DMS114 treated with DMSO at 0.1 percent for 48 hours (cell line): ENCODE data around the gene GPC5.

Source experiments
- DNase-seq: peaks from one replicate; lab custom pipeline; 2025; ENCODE audit not compliant: unreplicated experiment; lab: John Stamatoyannopoulos, UW

Gene GPC5

DNA sequence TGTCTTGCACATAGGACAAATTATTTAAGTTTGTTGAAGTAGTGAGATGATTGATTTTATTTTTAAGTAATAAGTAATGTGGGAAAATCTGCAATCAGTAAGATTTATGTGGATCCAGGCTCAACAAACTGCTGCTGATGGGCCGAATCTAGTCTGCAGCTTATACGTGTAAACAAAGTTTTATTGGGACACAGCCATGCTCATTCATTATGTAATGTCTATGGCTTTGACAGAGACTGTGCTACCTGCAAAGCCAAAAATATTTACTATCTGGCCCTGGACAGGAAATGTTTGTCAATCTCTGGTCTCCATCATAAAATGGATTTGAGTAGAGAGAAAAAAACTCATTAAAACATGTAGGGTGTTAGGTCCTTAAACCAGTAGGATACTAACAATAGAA is 728.0 kb downstream of the GPC5 start:
- DNase-seq: no peak

DNA sequence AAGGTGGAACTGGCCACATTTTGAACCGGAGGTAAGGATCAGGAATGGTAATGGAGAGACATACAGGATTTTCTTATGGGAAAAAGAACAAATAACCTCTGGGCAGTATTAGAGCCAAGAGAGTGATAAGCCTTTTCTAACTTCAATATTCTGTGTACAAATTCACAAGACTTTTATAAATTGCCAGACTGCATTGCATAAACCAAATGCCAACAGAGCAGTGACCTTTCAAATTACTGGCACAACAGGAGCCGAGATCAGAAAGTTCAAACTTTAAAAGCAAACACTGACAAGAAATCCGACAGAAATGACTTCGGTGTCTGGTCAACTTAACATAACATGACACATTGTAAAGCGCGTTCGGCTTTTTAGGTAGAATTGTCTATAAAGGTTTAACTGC is 737.1 kb downstream of the GPC5 start:
- DNase-seq: peak; percentile 72

DNA sequence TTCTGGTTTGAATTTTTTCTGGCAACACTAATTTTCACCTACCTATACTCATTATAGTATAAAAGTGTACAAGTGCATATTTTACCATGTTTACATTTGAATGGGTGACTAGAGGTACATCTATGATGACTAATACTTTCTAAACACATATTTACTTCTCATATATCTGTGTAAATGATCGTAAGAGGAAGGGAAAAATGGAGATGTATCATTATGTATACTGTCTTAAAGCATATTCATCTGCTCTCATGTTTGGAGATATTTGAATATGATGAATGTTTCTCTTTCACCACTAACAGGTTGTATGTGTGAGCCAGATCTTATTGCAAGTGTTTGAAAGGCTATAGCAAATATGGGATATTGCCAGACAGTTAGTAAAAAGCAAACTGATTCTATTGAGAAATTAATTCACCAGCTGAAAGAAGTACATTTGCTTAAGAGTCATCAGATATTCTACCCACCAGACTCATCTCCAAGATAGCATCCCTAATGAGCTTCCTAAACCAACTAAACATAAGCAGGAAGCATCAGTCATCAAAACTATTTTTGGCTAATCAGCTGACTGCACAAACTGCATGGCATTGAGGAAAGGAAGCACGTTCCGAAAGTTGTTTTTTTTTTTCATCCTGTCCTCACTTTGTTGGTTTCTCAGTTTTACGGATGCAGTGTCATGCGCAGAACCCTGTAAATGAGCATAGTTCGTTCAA is 738.2 kb downstream of the GPC5 start:
- DNase-seq: peak; percentile 53

DNA sequence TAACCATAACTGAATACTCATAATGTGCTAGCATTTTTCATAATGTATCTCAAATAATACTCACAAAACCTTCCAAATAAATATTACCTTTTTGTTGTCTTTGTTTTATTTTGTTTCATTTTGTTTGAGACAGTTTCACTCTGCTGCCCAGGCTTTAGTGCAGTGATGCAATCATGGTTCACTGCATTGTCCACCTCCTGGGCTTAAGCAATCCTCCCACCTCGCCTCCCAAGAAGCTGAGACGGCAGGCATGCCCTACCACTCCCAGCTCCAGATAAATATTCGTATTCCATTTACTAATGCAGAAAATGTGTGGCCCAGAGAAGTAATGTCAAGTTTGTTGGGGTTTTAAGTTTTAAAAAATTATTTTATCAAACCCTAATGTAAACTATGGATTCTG is 739.1 kb downstream of the GPC5 start:
- DNase-seq: no peak

DNA sequence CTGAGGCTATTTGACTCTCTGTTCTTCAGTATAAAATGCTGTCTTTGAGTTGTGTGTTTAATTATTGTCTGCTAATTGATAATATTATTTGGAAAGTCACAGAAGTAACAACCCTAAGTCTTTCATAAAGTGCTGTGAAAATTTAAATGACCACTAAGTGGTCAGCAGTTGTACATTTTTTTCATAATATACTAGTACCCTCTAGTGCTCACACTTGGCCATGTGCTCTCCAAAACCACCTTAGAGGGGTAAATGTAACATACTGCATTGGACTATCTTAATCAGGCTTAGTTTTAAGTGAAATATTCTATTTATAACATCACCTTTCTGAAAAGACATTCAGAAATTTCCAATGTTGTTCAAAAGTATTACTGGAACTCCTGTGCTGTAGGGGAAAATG is 745.3 kb downstream of the GPC5 start:
- DNase-seq: no peak

DNA sequence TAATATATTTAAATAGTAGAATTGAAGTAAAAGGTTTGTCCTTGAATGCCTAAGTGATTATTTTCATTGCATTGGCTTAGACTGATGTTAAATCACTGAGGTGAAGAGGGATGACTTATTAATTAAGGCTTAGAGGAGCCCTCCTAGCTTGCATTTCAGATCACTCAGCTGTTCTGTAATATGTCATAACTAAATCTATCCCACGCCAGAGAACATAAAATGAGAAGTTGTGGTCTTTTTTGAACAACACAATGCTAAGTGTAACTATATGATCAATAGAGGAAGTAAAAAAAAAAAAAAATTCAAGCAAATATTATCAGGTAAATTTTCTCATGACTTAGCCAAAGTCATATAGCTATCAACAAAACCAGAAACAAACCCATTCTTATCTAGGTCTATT is 752.2 kb downstream of the GPC5 start:
- no peak for DNase-seq

DNA sequence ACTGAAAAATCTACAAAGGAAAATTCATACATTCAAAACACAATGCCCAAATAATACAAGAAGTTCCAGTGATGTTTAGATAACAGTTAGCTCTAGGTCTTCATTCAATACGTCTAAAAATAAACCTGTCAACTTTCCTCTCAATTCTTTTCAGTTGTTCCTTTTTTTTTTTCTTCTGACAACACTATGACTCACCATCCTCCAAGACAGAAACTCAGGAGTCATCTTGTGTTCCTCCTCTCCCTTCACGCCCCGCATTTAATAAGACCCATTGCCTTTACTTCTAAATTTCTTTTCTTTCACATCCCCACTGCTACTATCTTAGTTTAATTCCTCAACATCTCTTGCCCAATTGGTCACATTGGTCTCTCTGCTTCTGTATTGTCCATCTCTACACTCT is 759.9 kb downstream of the GPC5 start:
- no peak for DNase-seq

DNA sequence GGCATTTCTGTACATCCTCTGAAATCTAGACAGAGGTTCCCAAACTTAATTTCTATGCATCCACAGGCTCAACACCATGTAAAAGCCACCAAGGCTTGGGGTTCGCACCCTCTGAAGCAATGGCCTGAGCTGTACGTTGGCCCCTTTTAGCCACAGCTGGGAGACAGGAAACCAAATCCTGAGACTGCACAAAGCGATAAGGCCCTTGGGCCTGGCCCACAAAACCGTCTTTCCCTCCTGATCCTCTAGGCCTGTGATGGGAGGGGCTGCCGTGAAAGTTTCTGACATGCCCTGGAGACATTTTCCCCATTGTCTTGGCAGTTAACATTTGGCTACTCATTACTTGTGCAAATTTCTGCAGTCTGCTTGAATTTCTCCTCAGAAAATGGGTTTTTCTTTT is 766.4 kb downstream of the GPC5 start:
- DNase-seq: no peak

DNA sequence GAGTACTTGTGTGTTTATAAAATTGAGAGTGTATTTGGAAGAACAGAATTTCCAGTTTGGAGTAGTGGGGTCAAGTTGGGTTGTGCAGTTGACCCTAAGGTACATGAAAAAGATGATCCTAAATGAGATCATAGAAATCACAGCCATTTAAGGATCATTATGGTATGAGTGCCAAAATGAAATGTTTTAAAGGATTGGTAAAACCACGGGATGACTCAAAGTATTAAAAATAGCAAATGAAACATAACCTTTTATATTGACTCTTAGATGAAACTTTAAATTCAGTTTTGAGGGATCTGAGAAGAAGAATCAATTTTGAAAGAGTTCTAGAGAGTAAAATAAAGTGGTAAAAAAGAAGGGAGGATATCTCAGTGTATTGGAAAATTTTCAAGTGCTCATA is 773.8 kb downstream of the GPC5 start:
- DNase-seq: no peak

DNA sequence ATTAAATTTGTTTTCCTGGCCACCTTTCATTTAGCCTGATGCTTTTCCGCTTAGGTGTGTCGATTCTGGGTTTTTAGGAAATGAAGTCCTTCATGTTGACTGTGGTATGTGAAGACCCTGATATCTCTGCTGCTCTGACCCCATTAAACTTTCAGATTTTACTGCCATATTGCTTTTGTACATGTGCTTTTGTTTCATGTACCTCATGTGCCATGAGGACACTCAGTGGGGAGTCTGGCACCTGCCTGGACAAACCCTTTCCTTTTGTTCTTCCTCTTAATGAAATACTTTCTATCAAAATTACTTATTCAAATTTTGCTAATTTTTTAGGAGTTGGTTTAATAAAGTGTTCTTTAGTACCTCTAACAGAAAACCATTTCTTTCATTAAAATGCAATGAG is 774.8 kb downstream of the GPC5 start:
- DNase-seq: no peak

DNA sequence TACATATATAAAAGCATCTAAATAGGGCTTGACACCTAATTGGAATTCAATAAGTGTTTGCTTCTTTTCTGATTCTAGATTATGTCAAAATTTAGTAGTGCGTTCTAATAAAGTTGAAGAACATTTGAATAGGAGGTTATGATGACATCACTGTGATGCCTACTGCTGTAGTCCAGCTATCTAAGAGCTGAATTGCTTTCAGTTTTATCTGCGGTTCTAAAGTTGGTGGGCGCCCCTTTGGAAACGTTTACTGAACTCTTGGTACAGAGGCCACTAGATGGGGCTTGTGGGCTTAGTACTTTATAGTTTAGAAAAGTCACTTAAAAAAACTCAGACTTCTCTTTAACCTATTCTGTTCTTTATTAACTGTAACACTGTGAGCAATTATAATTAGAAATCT is 776.9 kb downstream of the GPC5 start:
- peak; percentile 37 for DNase-seq

DNA sequence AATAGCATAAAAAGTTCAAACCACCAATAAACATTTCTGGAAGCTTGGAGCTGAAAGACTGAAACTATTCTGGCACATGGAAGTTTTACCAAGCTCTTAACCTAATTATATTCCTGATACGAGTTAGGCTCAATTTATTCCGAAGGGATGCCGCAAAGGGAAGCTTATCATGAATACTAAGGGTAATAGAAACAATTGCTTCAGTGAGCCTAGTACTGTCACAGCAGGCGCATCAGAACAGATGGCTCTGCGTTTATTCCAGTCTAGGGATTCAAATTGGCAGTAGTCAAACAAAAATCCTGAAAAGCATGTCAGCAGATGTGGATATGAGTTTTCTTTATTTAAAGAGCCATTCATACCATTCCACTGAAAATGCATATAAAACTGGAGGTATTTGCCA is 779.5 kb downstream of the GPC5 start:
- no peak for DNase-seq

DNA sequence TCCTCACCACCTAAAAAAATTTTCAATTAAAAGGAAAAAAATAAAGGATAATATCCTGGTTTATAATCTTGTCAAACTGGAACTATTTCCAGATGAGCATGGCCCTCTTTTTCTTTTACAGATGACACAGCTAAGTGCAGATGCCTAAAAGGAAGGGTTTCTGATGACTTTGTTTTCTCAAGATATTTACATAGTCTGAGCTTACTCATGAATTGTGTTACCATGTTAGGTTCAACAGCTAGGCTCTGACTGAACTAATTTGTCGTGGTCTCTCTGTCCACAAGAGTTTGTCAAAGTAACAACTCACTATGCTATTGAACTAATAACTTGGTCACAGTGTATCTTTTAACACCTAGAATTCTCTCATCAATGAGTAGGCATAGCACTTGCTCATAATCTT is 780.8 kb downstream of the GPC5 start:
- DNase-seq: no peak

DNA sequence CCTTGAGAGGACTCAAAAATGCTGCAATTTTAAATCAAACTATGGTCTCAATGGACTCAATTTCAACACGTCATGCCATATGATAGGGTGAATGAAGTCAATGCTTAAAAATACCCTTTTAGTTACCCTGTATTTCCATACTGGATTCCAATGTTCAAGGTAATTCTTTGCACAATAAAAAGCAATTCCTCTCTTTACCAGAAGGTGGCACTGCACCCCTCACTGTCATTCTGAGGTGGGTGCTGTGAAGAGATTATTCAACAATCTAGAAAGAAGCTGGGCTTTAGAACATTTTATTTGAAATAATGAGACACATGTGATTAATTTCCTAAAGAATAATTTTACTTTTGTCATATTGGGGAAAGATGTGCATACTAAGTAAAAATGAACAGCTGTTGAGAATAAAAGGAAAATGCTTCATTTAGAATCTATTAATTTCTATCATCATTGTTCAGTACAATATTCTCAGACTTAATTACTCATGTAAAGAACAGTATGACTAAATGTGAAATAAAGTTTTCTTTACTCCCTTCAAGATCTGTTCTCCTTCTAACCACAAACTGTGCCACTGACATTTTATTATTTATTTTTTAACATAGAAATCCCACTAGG is 789.1 kb downstream of the GPC5 start:
- DNase-seq: peak; percentile 1

DNA sequence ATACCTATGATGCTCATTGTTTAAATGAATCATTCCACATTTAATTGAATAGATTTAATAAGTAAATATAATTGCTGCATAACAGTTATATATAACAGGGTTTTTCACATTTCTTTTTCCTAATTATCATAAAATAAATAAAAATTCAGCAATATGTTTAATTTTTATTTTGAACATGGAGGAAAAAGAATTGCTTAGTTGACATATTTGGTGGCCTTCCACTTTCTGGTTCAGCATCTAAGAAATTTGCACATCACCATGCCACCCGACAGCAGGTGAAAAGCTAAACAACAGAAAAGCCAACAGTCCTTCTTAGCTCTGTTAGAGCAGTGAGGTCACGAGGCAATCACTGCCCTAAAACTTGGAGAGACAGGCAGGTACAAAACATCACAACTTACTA is 790.2 kb downstream of the GPC5 start:
- DNase-seq: no peak

DNA sequence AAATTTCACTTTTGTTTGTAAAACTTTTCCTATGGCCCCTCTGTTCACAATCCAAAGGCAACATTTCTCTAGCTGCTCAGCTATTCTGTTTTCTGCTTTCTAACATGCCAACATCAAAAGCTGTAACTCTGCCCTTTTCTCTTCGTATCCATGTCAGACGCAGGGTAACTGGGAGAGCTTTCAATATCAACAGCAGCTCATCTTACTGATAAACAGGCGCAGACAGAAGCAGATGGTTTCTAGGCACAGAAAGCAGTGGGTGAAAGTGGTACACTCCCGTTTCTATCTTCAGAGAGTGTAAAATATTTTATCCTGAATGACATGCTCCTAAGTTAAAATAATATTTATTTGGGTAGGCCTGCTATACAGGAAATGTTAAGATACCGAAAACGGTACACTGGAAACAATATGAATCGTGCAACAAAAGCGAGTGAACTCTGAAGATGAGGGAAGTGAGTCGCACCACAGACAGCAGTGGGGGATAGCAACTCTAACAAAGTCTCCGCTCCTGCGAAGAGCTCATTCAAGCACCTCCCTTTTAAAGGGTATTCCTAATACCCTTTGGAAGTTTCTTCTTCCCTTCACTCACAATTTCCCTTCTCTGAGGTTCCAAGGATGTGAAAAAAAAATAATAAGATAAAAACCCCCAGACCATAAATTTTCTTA is 798.3 kb downstream of the GPC5 start:
- DNase-seq: no peak

DNA sequence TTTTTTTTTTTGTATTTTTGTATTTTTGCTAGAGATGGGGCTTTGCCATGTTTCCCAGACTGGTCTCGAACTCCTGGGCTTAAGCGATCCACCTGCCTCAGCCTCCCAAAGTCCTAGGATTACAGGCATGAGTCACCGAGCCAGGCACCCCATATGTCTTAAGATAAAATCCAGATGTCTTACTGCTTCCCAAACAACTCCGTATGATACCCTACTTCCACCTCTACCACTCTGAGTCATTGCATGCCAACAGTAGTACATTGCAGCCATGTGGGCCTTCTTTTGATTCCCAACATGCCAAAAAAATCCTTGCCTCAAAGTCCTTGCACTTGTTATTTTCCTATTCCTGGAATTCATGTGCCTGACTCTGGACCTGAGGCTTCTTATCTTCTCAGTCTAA is 799.2 kb downstream of the GPC5 start:
- DNase-seq: no peak

DNA sequence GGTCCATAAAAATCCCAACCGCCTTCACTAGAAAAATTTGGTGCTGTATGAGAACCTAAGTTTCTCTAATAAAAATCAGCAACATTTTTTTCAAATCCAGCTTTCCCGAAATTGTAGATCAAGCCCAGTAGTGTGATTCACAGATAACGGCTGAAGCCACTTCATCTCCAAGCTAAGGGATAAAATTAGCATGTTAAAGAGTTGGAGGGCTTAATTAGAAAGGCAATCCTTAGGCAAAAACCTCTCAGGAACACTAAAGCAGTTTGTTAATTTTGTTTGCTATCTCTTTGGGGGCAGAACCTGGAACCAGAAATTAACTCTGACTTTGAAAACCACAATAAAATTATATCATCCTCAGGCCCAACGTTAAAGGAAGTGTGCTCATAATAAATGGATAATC is 820.2 kb downstream of the GPC5 start:
- no peak for DNase-seq

DNA sequence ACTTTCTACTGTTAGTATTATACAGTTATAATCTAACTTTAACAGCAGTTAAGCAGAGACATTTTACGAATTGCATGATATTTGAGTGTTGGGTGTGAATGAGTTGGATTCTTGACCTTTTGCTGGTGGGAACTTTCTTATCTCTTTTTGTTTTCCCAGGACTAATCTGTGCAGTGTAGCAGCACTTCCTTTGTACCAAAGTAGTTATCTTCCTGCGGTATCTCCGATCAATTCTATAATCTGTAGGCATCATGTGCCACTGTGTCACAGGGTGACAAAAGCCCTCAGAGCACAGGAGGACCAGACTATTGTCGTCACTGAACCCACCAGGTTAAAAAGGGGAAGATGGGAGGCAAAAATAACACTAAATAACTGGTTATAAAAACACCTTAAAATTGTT is 823.5 kb downstream of the GPC5 start:
- DNase-seq: no peak

DNA sequence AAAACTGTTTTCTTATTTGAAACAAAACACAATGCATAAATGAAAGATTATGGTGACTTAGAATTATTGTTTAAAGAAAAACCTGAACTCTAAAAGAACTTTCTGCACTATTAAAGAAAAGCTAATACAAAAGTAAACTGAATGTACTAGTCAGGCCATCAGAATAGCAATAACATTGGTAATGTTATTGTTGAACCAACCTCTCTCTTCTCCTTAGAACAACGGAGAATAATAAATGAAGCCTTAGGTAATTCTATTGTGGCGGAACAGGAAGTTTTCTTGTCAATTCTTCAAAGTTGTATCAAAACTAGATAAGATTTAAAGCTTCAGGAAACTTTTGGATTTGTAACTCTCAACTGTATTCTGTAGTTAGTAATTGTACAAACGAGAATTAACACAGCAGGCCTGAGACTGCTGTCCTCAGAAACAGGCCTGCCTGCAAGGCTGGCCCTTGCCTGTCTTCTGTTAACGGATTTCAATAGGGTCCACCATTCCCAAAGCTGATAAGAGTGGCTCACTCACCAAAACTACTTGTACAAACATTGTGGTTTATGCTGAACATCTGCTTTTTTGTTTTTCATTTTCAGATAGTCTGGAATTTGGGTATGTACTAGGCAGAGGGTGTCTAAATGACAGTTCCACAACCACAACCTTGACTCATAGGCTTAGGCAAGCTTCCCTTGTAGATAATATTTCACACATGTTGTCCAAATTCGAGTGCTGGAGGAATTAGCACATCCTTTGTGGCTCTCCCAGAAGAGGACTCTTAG is 825.8 kb downstream of the GPC5 start:
- DNase-seq: no peak

DNA sequence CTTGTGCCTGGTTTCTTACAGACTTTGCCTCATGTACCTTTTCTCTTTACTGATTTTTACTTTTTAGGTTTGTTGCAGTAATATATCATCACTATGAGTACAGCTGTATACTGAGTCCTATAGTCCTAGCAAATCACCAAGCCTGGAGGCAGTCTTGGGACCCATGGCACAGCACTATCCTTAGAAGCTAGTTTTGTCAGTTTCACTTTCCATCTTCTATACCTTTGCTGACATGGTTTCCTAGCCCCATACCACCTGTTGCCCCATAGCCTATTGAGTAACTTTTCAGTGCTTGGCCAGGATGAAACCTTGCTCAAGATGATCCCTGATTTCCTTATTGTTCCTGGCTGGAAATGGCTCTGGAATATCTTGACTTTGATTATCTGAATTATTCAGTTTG is 826.4 kb downstream of the GPC5 start:
- DNase-seq: no peak

DNA sequence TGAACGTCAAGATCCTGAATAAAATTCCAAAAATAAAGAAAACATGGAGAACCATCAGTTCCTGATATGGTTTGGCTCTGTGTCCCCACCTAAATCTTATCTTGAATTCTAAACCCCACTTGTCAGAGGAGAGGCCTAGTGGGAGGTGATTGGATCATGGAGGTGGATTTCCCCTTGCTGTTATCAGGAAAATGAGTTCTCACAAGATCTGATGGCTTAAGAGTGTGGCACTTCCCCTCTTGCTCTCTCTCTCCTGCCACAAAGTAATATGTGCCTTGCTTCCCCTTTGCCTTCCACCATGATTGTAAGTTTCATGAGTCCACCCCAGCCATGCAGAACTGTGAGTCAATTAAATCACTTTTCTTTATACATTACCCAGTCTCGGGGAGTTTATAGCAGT is 827.4 kb downstream of the GPC5 start:
- no peak for DNase-seq
